ENCODE results near the gene THRA. TPM values are rescaled to one million over a fixed set of nuclear protein-coding genes. Genes with fewer than 3 reads are reported as not detected.

THRA gene
- total and polyA plus RNA-seq, 9 of the 15 experiments (the other 6 are each of a cell fraction or from before 2014, with no cell fraction given) = 0.34 to 23.4 (median 12.7) TPM

DNA sequence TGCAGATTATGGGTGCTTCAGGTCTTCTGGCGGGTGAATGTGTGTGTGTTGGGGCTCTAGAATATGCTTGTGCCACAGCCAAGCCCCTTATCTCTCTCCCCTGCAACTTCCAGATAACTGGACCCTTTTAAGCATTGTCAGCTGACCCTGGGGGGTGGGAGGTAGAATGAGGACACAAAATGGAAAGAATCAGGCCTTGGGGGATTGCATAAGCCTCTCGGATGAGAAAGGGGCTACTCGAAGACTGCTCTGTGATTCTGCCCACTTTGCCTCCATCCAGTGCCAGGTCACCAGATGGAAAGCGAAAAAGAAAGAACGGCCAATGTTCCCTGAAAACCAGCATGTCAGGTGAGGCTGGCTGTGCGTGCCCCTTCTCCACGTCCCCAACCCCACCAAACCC, 13.8 kb downstream of the THRA start (continued):
- TF ChIP-seq SMARCA4 (IDR thresholded peaks at IDR 0.05) = peak; percentile 71; the same call in 1 of the 2 replicates
- TF ChIP-seq CBFA2T3 (IDR thresholded peaks at IDR 0.05) = peak; percentile 79
- TF ChIP-seq, protein P1, sequence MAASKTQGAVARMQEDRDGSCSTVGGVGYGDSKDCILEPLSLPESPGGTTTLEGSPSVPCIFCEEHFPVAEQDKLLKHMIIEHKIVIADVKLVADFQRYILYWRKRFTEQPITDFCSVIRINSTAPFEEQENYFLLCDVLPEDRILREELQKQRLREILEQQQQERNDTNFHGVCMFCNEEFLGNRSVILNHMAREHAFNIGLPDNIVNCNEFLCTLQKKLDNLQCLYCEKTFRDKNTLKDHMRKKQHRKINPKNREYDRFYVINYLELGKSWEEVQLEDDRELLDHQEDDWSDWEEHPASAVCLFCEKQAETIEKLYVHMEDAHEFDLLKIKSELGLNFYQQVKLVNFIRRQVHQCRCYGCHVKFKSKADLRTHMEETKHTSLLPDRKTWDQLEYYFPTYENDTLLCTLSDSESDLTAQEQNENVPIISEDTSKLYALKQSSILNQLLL (CRISPR knock-in tag; IDR thresholded peaks at IDR 0.05; ENCODE audit: borderline replicate concordance) = no peak
- TF ChIP-seq TCF7 (IDR thresholded peaks at IDR 0.05; ENCODE audit: borderline replicate concordance) = no peak
- TF ChIP-seq, protein P2, sequence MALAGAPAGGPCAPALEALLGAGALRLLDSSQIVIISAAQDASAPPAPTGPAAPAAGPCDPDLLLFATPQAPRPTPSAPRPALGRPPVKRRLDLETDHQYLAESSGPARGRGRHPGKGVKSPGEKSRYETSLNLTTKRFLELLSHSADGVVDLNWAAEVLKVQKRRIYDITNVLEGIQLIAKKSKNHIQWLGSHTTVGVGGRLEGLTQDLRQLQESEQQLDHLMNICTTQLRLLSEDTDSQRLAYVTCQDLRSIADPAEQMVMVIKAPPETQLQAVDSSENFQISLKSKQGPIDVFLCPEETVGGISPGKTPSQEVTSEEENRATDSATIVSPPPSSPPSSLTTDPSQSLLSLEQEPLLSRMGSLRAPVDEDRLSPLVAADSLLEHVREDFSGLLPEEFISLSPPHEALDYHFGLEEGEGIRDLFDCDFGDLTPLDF (CRISPR knock-in tag; IDR thresholded peaks at IDR 0.05) = no peak
- TF ChIP-seq, protein P3, sequence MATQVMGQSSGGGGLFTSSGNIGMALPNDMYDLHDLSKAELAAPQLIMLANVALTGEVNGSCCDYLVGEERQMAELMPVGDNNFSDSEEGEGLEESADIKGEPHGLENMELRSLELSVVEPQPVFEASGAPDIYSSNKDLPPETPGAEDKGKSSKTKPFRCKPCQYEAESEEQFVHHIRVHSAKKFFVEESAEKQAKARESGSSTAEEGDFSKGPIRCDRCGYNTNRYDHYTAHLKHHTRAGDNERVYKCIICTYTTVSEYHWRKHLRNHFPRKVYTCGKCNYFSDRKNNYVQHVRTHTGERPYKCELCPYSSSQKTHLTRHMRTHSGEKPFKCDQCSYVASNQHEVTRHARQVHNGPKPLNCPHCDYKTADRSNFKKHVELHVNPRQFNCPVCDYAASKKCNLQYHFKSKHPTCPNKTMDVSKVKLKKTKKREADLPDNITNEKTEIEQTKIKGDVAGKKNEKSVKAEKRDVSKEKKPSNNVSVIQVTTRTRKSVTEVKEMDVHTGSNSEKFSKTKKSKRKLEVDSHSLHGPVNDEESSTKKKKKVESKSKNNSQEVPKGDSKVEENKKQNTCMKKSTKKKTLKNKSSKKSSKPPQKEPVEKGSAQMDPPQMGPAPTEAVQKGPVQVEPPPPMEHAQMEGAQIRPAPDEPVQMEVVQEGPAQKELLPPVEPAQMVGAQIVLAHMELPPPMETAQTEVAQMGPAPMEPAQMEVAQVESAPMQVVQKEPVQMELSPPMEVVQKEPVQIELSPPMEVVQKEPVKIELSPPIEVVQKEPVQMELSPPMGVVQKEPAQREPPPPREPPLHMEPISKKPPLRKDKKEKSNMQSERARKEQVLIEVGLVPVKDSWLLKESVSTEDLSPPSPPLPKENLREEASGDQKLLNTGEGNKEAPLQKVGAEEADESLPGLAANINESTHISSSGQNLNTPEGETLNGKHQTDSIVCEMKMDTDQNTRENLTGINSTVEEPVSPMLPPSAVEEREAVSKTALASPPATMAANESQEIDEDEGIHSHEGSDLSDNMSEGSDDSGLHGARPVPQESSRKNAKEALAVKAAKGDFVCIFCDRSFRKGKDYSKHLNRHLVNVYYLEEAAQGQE (IDR thresholded peaks at IDR 0.05; ENCODE audit: borderline replicate concordance) = no peak
- TF ChIP-seq, protein P3 (CRISPR knock-in tag; IDR thresholded peaks at IDR 0.05; ENCODE audit: low read depth) = no peak
- no peak for TF ChIP-seq ETV6 (IDR thresholded peaks at IDR 0.05; ENCODE audit: borderline replicate concordance in 1 of 2, low read depth in 2 of 2, low read length in 1 of 2)
- TF ChIP-seq ETV6 (CRISPR knock-in tag; IDR thresholded peaks at IDR 0.05; ENCODE audit: borderline replicate concordance) = no peak
- TF ChIP-seq ZNF644 (tag; IDR thresholded peaks at IDR 0.05; ENCODE audit: low read depth) = no peak
- TF ChIP-seq, protein P4, sequence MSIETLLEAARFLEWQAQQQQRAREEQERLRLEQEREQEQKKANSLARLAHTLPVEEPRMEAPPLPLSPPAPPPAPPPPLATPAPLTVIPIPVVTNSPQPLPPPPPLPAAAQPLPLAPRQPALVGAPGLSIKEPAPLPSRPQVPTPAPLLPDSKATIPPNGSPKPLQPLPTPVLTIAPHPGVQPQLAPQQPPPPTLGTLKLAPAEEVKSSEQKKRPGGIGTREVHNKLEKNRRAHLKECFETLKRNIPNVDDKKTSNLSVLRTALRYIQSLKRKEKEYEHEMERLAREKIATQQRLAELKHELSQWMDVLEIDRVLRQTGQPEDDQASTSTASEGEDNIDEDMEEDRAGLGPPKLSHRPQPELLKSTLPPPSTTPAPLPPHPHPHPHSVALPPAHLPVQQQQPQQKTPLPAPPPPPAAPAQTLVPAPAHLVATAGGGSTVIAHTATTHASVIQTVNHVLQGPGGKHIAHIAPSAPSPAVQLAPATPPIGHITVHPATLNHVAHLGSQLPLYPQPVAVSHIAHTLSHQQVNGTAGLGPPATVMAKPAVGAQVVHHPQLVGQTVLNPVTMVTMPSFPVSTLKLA (conservative IDR thresholded peaks at IDR 0.05) = no peak
- TF ChIP-seq ARID1B (IDR thresholded peaks at IDR 0.05) = peak; percentile 86
- no peak for TF ChIP-seq KLF16 (IDR thresholded peaks at IDR 0.05)
- TF ChIP-seq, protein P5, sequence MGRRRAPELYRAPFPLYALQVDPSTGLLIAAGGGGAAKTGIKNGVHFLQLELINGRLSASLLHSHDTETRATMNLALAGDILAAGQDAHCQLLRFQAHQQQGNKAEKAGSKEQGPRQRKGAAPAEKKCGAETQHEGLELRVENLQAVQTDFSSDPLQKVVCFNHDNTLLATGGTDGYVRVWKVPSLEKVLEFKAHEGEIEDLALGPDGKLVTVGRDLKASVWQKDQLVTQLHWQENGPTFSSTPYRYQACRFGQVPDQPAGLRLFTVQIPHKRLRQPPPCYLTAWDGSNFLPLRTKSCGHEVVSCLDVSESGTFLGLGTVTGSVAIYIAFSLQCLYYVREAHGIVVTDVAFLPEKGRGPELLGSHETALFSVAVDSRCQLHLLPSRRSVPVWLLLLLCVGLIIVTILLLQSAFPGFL (CRISPR knock-in tag; IDR thresholded peaks at IDR 0.05) = no peak
- no peak for TF ChIP-seq KLF10 (CRISPR knock-in tag; IDR thresholded peaks at IDR 0.05)
- no peak for TF ChIP-seq FIP1L1 (IDR thresholded peaks at IDR 0.05; ENCODE audit: low read depth, low read length, poor library complexity, severe bottlenecking)
- no peak for TF ChIP-seq RUNX1 (IDR thresholded peaks at IDR 0.05; ENCODE audit: low read depth)

All from K562 (cell line).